Gastrocnemius medialis (tissue), 4 donors: ENCODE measurements around the gene AMPH. TPM values are rescaled to one million over a fixed set of nuclear protein-coding genes. Genes with fewer than 3 reads are reported as not detected.

Experiments
- ATAC-seq, 2 donors: fragments of 150-250 bp; one replicate each; pipeline ENCODE4 v1.9.1; 2016
- DNase-seq, 2 donors: peaks; one replicate each; pipeline ENCODE4 v3.0.0-alpha.2; 2019
- H3K27ac ChIP-seq, 4 donors: fragments of 200-600 bp; sonication (generic); 1 replicate in 1 of 4; 2 replicates in 3 of 4; pipeline ENCODE4 v1.5.1; 2016 to 2018; ENCODE audit warnings: mild to moderate bottlenecking in 2 of 4, moderate library complexity in 1 of 4
- H3K27me3 ChIP-seq, 3 donors: fragments of 200-600 bp; sonication (generic) in 2 of 3; 1 replicate in 1 of 3; 2 replicates in 2 of 3; pipeline versions ENCODE4 v1.5.1 to v1.6.0; 2016 to 2019; ENCODE audit warnings: mild to moderate bottlenecking in 1 of 3, moderate library complexity in 1 of 3
- H3K36me3 ChIP-seq, 2 donors: fragments of 200-600 bp; sonication (generic) in 1 of 2; one replicate each; pipeline ENCODE4 v1.5.1; 2017 to 2018
- H3K4me1 ChIP-seq, 2 donors: fragments of 200-600 bp; sonication (generic) in 1 of 2; one replicate each; pipeline ENCODE4 v1.5.1; 2016 to 2017; ENCODE audit warnings: mild to moderate bottlenecking in 2 of 2
- H3K4me3 ChIP-seq, 4 donors: fragments of 200-600 bp; sonication (generic) in 3 of 4; 1 replicate in 1 of 4; 2 replicates in 3 of 4; pipeline ENCODE4 v1.5.1; 2016 to 2019; ENCODE audit warnings: mild to moderate bottlenecking in 2 of 4
- H3K9me3 ChIP-seq, 3 donors: fragments of 200-600 bp; sonication (generic) in 2 of 3; 1 replicate in 1 of 3; 2 replicates in 2 of 3; pipeline ENCODE4 v1.5.1; 2016 to 2019
- CTCF ChIP-seq, 5 experiments: fragments of 450-650 bp in 3 of 5; fragments of 200-600 bp in 2 of 5; sonication (generic) in 2 of 5; IDR thresholded peaks in 4 of 5; conservative IDR thresholded peaks in 1 of 5; 1 replicate in 4 of 5; 2 replicates in 1 of 5; pipeline ENCODE4 v1.5.1; 2016 to 2019; ENCODE audit warnings: antibody characterized with exemption in 5 of 5, mild to moderate bottlenecking in 3 of 5, moderate library complexity in 3 of 5
- POLR2A ChIP-seq, 2 donors: fragments of 450-650 bp; IDR thresholded peaks; one replicate each; pipeline ENCODE4 v1.6.1; 2017; ENCODE audit warnings: antibody characterized with exemption in 2 of 2, mild to moderate bottlenecking in 2 of 2, moderate library complexity in 2 of 2
- in situ Hi-C, 4 donors: fragments of 200-750 bp; cut with MboI; loops; one replicate each; pipeline versions ENCODE4 v1.15.0 to v1.8.0; 2017; ENCODE audit warnings: low sequenced_read_pairs in 4 of 4
- intact Hi-C: fragments of 100-400 bp; cut with DNase I; formaldehyde crosslinking; loops from one replicate; pipeline ENCODE4 v1.15.1; 2023; ENCODE audit warnings: low total_unique reads
- total RNA-seq, 4 donors: library from RNA; depleted of rRNA; stranded (reverse); fragments of >200 nt; gene quantifications; one replicate each; pipeline versions ENCODE4 v1.1.0 to v1.2.3, GENCODE V29; 2016

Gene AMPH
- total RNA-seq, 4 donors from 2014 or later = 1.8 to 8.3 (median 5.2) TPM

GRCh38 chr7:38335492-38336147, 295.6 kb downstream of the AMPH start:
- H3K27ac ChIP-seq = no peak overlapping the region
- ATAC-seq (peak; percentile 55 to 65), DNase-seq (peak; percentile 40 to 63)
- H3K9me3 ChIP-seq = no peaks in the 10 kb centered on the region
- TF ChIP-seq CTCF (IDR thresholded peaks at IDR 0.05 in 4 of 5, conservative IDR thresholded peaks at IDR 0.05 in 1 of 5) = peak in 4 of 5 experiments; percentile 28 to 67 (median 58)
- TF ChIP-seq POLR2A (IDR thresholded peaks at IDR 0.05) = no peak
- intact Hi-C loops (no loop called here), in situ Hi-C loops (loop anchor here in 2 of 4 donors (25.0 kb wide), 2 partner anchors 223 to 423 kb away; partner anchors contain the start of genes EPDR1 (in 1 of the 2) and SFRP4 (in 1 of the 2))
- no peaks in the 10 kb centered on the region for H3K27me3 ChIP-seq
- no peaks in the 10 kb centered on the region for H3K36me3 ChIP-seq
- H3K4me3 ChIP-seq = no peak overlapping the region
- no peaks in the 10 kb centered on the region for H3K4me1 ChIP-seq

- ATAC-seq (no peak), DNase-seq (no peak)
- Histone ChIP-seq H3K4me3 (no peak overlapping the region), H3K36me3 (no peaks in the 10 kb centered on the region), H3K27me3 (no peaks in the 10 kb centered on the region), H3K9me3 (no peaks in the 10 kb centered on the region), H3K4me1 (no peaks in the 10 kb centered on the region), H3K27ac (no peak overlapping the region)
- TF ChIP-seq POLR2A (IDR thresholded peaks at IDR 0.05) (no peak), CTCF (IDR thresholded peaks at IDR 0.05 in 4 of 5, conservative IDR thresholded peaks at IDR 0.05 in 1 of 5) (no peak)
- in situ Hi-C loops = loop anchor here in 2 of 4 donors (25.0 kb wide), 2 partner anchors 223 to 423 kb away; partner anchors contain the start of genes EPDR1 (in 1 of the 2) and SFRP4 (in 1 of the 2)
- intact Hi-C loops = no loop called here
These were observed 296.1 kb downstream of the AMPH start for GRCh38 chr7:38335128-38335491.

GRCh38 chr7:38334163-38334562, 297.0 kb downstream of the AMPH start:
- Histone ChIP-seq H3K4me3 (no peak overlapping the region), H3K36me3 (no peaks in the 10 kb centered on the region), H3K4me1 (no peaks in the 10 kb centered on the region), H3K9me3 (no peaks in the 10 kb centered on the region), H3K27me3 (no peaks in the 10 kb centered on the region), H3K27ac (no peak overlapping the region)
- TF ChIP-seq CTCF (IDR thresholded peaks at IDR 0.05 in 4 of 5, conservative IDR thresholded peaks at IDR 0.05 in 1 of 5) = no peak
- no peak for TF ChIP-seq POLR2A (IDR thresholded peaks at IDR 0.05)
- in situ Hi-C loops = loop anchor here in 2 of 4 donors (25.0 kb wide), 2 partner anchors 222 to 422 kb away; partner anchors contain the start of genes EPDR1 (in 1 of the 2) and SFRP4 (in 1 of the 2)
- intact Hi-C loops = no loop called here
- no peak for DNase-seq
- ATAC-seq = no peak
